Measurements from ENCODE around the gene FBXW12. TPM values are rescaled to one million over a fixed set of nuclear protein-coding genes. Genes with fewer than 3 reads are reported as not detected.

The FBXW12 gene
- total RNA-seq, 1 experiment from 2014 or later, result 0.74 TPM

- no peak for DNase-seq
- Histone ChIP-seq H3K4me1 (ENCODE audit: insufficient read depth, low read length) (no peaks in the 10 kb centered on the region), H2BK5ac (ENCODE audit: insufficient read length, low read length) (no peak overlapping the region), H3K4me2 (ENCODE audit: insufficient read depth, insufficient read length, low read length) (no peak overlapping the region), H2BK120ac (ENCODE audit: low read depth, low read length, poor library complexity, severe bottlenecking) (no peak overlapping the region), H3K9me3 (ENCODE audit: control insufficient read depth, low read depth, low read length) (no peaks in the 10 kb centered on the region), H2BK12ac (ENCODE audit: insufficient read length, low read depth, low read length) (no peak overlapping the region), H3K23me2 (ENCODE audit: insufficient read length, low read depth, low read length, poor library complexity, severe bottlenecking) (no peaks in the 10 kb centered on the region), H3K14ac (ENCODE audit: insufficient read depth, low read length) (no peak overlapping the region), H2BK15ac (ENCODE audit: low read depth, low read length) (no peak overlapping the region), H3K9ac (ENCODE audit: extremely low read depth, insufficient read length, low read length) (no peak overlapping the region), H3K56ac (ENCODE audit: insufficient read length, low read depth, low read length) (no peak overlapping the region), H3T11ph (ENCODE audit: low read length) (no peak overlapping the region), H3K79me2 (ENCODE audit: insufficient read depth, low read length) (no peaks in the 10 kb centered on the region), H4K20me1 (ENCODE audit: control insufficient read depth, insufficient read depth, insufficient read length) (no peaks in the 10 kb centered on the region), H3K23ac (ENCODE audit: insufficient read length, low read depth, low read length) (no peak overlapping the region), H3K18ac (ENCODE audit: insufficient read length, low read depth, low read length) (no peak overlapping the region), H2AK5ac (ENCODE audit: insufficient read length, low read length) (no peak overlapping the region), H2BK20ac (ENCODE audit: low read depth, low read length, poor library complexity, severe bottlenecking) (no peak overlapping the region), H3K27me3 (ENCODE audit: insufficient read depth, low read length) (no peaks in the 10 kb centered on the region), H3K27ac (ENCODE audit: insufficient read length, low read depth, low read length) (no peak overlapping the region), H4K8ac (replicated peaks; ENCODE audit: insufficient read length, low read depth, low read length) (no peak overlapping the region), H3K79me1 (ENCODE audit: insufficient read depth, low read depth, low read length, poor library complexity, severe bottlenecking) (no peaks in the 10 kb centered on the region), H2AFZ (ENCODE audit: low read length) (no peak overlapping the region), H4K5ac (ENCODE audit: insufficient read length, low read depth, low read length) (no peak overlapping the region), H3K4ac (ENCODE audit: low read depth, low read length) (no peak overlapping the region), H4K91ac (ENCODE audit: insufficient read length, low read depth, low read length) (no peak overlapping the region)
- H3K4me1 Mint-ChIP-seq, result no peaks in the 10 kb centered on the region
- TF ChIP-seq CTCF (conservative IDR thresholded peaks at IDR 0.05), result no peak
- no peak overlapping the region for H3K4me3 Mint-ChIP-seq
- H3K36me3 Mint-ChIP-seq (ENCODE audit: insufficient read depth in 1 of 3, low read depth in 3 of 3), result no peaks in the 10 kb centered on the region
- no peak overlapping the region for H3K27ac Mint-ChIP-seq
- WGBS (ENCODE audit: extremely low coverage, insufficient read length, low lambda C conversion rate), result no CpG with 5 or more reads among the region's 2 CpGs
- peaks cover 28% of the 10 kb centered on the region for H3K27me3 Mint-ChIP-seq (ENCODE audit: low read depth)
- no peaks in the 10 kb centered on the region for H3K9me3 Mint-ChIP-seq
Observed at GRCh38 chr3:48345946-48346572, 26.0 kb upstream of the FBXW12 start.
